ENCODE data around the gene PMFBP1. TPM values are rescaled to one million over a fixed set of nuclear protein-coding genes. Genes with fewer than 3 reads are reported as not detected.

PMFBP1 gene
- total and polyA plus RNA-seq, 2 donors (not counting 1 experiment from before 2014, with no cell fraction given), result 1.2 to 9.5 TPM

- Histone ChIP-seq H2AFZ (ENCODE audit: insufficient read depth, low read depth, low read length, poor library complexity, severe bottlenecking) (no peak overlapping the region), H3K36me3 (replicated peaks in 1 of 2; ENCODE audit: control extremely low read depth in 1 of 2, control insufficient read depth in 1 of 2, extremely low read depth in 1 of 2, insufficient read depth in 2 of 2, low read length in 1 of 2) (no peaks in the 10 kb centered on the region), H3K27me3 (replicated peaks in 1 of 4; ENCODE audit: control extremely low read depth in 1 of 4, control insufficient read depth in 3 of 4, insufficient read depth in 4 of 4, low read length in 3 of 4) (no peaks in the 10 kb centered on the region), H3K4me3 (ENCODE audit: control extremely low read depth in 1 of 5, extremely low read depth in 1 of 5, insufficient read depth in 1 of 5, low read depth in 2 of 5, low read length in 4 of 5) (no peak overlapping the region), H3K9me3 (ENCODE audit: control extremely low read depth in 1 of 3, control insufficient read depth in 2 of 3, insufficient read depth in 1 of 3, low read length in 2 of 3) (peaks cover 0 to 9% (median 0%) of the 10 kb centered on the region in 3 donors), H3K79me2 (ENCODE audit: control insufficient read depth, insufficient read depth, low read length) (no peaks in the 10 kb centered on the region), H4K20me1 (ENCODE audit: control insufficient read depth, insufficient read depth, low read length, poor library complexity, severe bottlenecking) (no peaks in the 10 kb centered on the region), H3K4me1 (ENCODE audit: control insufficient read depth in 2 of 2, insufficient read depth in 2 of 2, low read length in 2 of 2) (peaks cover 12 to 13% of the 10 kb centered on the region in 2 donors), H3K9ac (ENCODE audit: low read length) (no peak overlapping the region), H3K4me2 (replicated peaks; ENCODE audit: low read depth, low read length, poor library complexity, severe bottlenecking) (no peak overlapping the region), H3K27ac (ENCODE audit: low read length in 2 of 2) (no peak overlapping the region)
- Mint-ChIP-seq H3K27me3 (peaks cover 1% of the 10 kb centered on the region), H3K4me1 (peaks cover 11% of the 10 kb centered on the region), H3K4me3 (no peak overlapping the region), H3K27ac (no peak overlapping the region), H3K9me3 (ENCODE audit: insufficient read depth) (peaks cover 16% of the 10 kb centered on the region)
- ATAC-seq (ENCODE audit: low read depth) (no peak), DNase-seq (no peak)
- POLR2A ChIA-PET, result no interaction called here
- TF ChIP-seq CTCF (IDR thresholded peaks at IDR 0.05) (no peak), EZH2 (IDR thresholded peaks at IDR 0.05; ENCODE audit: borderline replicate concordance, insufficient read depth, low read depth, low read length, poor library complexity, severe bottlenecking) (no peak)
- WGBS (ENCODE audit: insufficient coverage), result 89% methylated on average over 2 of the region's 2 CpGs
- intact Hi-C loops (cut with micrococcal nuclease), result no loop called here
- CTCF ChIA-PET, result no interaction called here
Measured at GRCh38 chr16:72174726-72175125, 2.8 kb upstream of the PMFBP1 start.

- Mint-ChIP-seq H3K9me3 (ENCODE audit: insufficient read depth) (peaks cover 16% of the 10 kb centered on the region), H3K27me3 (peaks cover 2% of the 10 kb centered on the region), H3K27ac (no peak overlapping the region), H3K4me3 (no peak overlapping the region), H3K4me1 (peaks cover 11% of the 10 kb centered on the region)
- TF ChIP-seq CTCF (IDR thresholded peaks at IDR 0.05), result no peak
- ChIA-PET POLR2A (no interaction called here), CTCF (no interaction called here)
- Histone ChIP-seq H3K4me1 (ENCODE audit: control insufficient read depth in 2 of 2, insufficient read depth in 2 of 2, low read length in 2 of 2) (peaks cover 12 to 13% of the 10 kb centered on the region in 2 donors), H3K4me3 (ENCODE audit: control extremely low read depth in 1 of 5, extremely low read depth in 1 of 5, insufficient read depth in 1 of 5, low read depth in 2 of 5, low read length in 4 of 5) (no peak overlapping the region), H3K79me2 (ENCODE audit: control insufficient read depth, insufficient read depth, low read length) (no peaks in the 10 kb centered on the region), H3K9ac (ENCODE audit: low read length) (no peak overlapping the region), H3K36me3 (replicated peaks in 1 of 2; ENCODE audit: control extremely low read depth in 1 of 2, control insufficient read depth in 1 of 2, extremely low read depth in 1 of 2, insufficient read depth in 2 of 2, low read length in 1 of 2) (no peaks in the 10 kb centered on the region), H3K27me3 (replicated peaks in 1 of 4; ENCODE audit: control extremely low read depth in 1 of 4, control insufficient read depth in 3 of 4, insufficient read depth in 4 of 4, low read length in 3 of 4) (no peaks in the 10 kb centered on the region), H4K20me1 (ENCODE audit: control insufficient read depth, insufficient read depth, low read length, poor library complexity, severe bottlenecking) (no peaks in the 10 kb centered on the region), H3K9me3 (ENCODE audit: control extremely low read depth in 1 of 3, control insufficient read depth in 2 of 3, insufficient read depth in 1 of 3, low read length in 2 of 3) (peaks cover 0 to 9% (median 0%) of the 10 kb centered on the region in 3 donors), H3K4me2 (replicated peaks; ENCODE audit: low read depth, low read length, poor library complexity, severe bottlenecking) (no peak overlapping the region), H2AFZ (ENCODE audit: insufficient read depth, low read depth, low read length, poor library complexity, severe bottlenecking) (no peak overlapping the region), H3K27ac (ENCODE audit: low read length in 2 of 2) (no peak overlapping the region)
- no peak for ATAC-seq (ENCODE audit: low read depth)
- WGBS (ENCODE audit: insufficient coverage), result 71% methylated on average over 1 of the region's 1 CpG
- intact Hi-C loops (cut with micrococcal nuclease), result loop anchor here (2.0 kb wide), 1 partner anchor 29 kb away; no protein-coding TSS in a partner anchor
- DNase-seq, result no peak
Measured at GRCh38 chr16:72173997-72174396, 2.0 kb upstream of the PMFBP1 start.
